Measurements from ENCODE around the gene C2CD5. TPM values are rescaled to one million over a fixed set of nuclear protein-coding genes. Genes with fewer than 3 reads are reported as not detected.

Gene C2CD5
- total and polyA plus RNA-seq, 2 donors (not counting 1 experiment from before 2014, with no cell fraction given): 24.6 to 61.7 TPM

- 98% methylated on average over 7 of the region's 10 CpGs for WGBS (ENCODE audit: insufficient coverage)
- H3K4me1 Mint-ChIP-seq: no peaks in the 10 kb centered on the region
Observed at GRCh38 chr12:22437031-22437806, 107.1 kb downstream of the C2CD5 start.

More at GRCh38 chr12:22437031-22437806, 107.1 kb downstream of the C2CD5 start:
- Histone ChIP-seq H3K79me2 (ENCODE audit: control insufficient read depth, insufficient read depth, low read length) (no peaks in the 10 kb centered on the region), H3K4me3 (ENCODE audit: control extremely low read depth in 1 of 5, extremely low read depth in 1 of 5, insufficient read depth in 1 of 5, low read depth in 2 of 5, low read length in 4 of 5) (no peak overlapping the region), H4K20me1 (ENCODE audit: control insufficient read depth, insufficient read depth, low read length, poor library complexity, severe bottlenecking) (no peaks in the 10 kb centered on the region), H3K9me3 (ENCODE audit: control extremely low read depth in 1 of 3, control insufficient read depth in 2 of 3, insufficient read depth in 1 of 3, low read length in 2 of 3) (no peaks in the 10 kb centered on the region), H3K4me1 (ENCODE audit: control insufficient read depth in 2 of 2, insufficient read depth in 2 of 2, low read length in 2 of 2) (no peaks in the 10 kb centered on the region), H3K27ac (ENCODE audit: low read length in 2 of 2) (no peak overlapping the region), H3K9ac (ENCODE audit: low read length) (no peak overlapping the region), H3K4me2 (replicated peaks; ENCODE audit: low read depth, low read length, poor library complexity, severe bottlenecking) (no peak overlapping the region), H3K36me3 (replicated peaks in 1 of 2; ENCODE audit: control extremely low read depth in 1 of 2, control insufficient read depth in 1 of 2, extremely low read depth in 1 of 2, insufficient read depth in 2 of 2, low read length in 1 of 2) (no peaks in the 10 kb centered on the region), H3K27me3 (replicated peaks in 1 of 4; ENCODE audit: control extremely low read depth in 1 of 4, control insufficient read depth in 3 of 4, insufficient read depth in 4 of 4, low read length in 3 of 4) (no peaks in the 10 kb centered on the region), H2AFZ (ENCODE audit: insufficient read depth, low read depth, low read length, poor library complexity, severe bottlenecking) (no peak overlapping the region)
- no peaks in the 10 kb centered on the region for H3K9me3 Mint-ChIP-seq (ENCODE audit: insufficient read depth)
- H3K27me3 Mint-ChIP-seq: no peaks in the 10 kb centered on the region
- POLR2A ChIA-PET: no interaction called here
- intact Hi-C loops (cut with micrococcal nuclease): no loop called here
- H3K4me3 Mint-ChIP-seq: no peak overlapping the region
- ATAC-seq (ENCODE audit: low read depth) (no peak), DNase-seq (no peak)
- TF ChIP-seq EZH2 (IDR thresholded peaks at IDR 0.05; ENCODE audit: borderline replicate concordance, insufficient read depth, low read depth, low read length, poor library complexity, severe bottlenecking) (no peak), CTCF (IDR thresholded peaks at IDR 0.05) (no peak)
- CTCF ChIA-PET: interaction anchor here (1.0 kb wide), 1 partner anchor 739 kb away, joined by 3 read pairs; no protein-coding TSS in a partner anchor
- no peak overlapping the region for H3K27ac Mint-ChIP-seq

Data from B cell (primary cell).